Measurements from ENCODE around the gene SYT12.

GRCh38 chr11:67083786-67084366, 60.9 kb downstream of the SYT12 start:
- TF ChIP-seq, protein P1, sequence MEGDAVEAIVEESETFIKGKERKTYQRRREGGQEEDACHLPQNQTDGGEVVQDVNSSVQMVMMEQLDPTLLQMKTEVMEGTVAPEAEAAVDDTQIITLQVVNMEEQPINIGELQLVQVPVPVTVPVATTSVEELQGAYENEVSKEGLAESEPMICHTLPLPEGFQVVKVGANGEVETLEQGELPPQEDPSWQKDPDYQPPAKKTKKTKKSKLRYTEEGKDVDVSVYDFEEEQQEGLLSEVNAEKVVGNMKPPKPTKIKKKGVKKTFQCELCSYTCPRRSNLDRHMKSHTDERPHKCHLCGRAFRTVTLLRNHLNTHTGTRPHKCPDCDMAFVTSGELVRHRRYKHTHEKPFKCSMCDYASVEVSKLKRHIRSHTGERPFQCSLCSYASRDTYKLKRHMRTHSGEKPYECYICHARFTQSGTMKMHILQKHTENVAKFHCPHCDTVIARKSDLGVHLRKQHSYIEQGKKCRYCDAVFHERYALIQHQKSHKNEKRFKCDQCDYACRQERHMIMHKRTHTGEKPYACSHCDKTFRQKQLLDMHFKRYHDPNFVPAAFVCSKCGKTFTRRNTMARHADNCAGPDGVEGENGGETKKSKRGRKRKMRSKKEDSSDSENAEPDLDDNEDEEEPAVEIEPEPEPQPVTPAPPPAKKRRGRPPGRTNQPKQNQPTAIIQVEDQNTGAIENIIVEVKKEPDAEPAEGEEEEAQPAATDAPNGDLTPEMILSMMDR (IDR thresholded peaks at IDR 0.05) = no peak
- TF ChIP-seq EZH2 (IDR thresholded peaks at IDR 0.05) (no peak), EZH2phosphoT487 (IDR thresholded peaks at IDR 0.05) (no peak)

Measured in neural progenitor cell (in vitro differentiated cells).